ENCODE results near the gene NDUFB10. TPM values are rescaled to one million over a fixed set of nuclear protein-coding genes. Genes with fewer than 3 reads are reported as not detected.
A peak's percentile ranks its signal among the peaks of the same experiment; 100 is the strongest.

The NDUFB10 gene
- total RNA-seq, 3 donors from 2014 or later (not counting 1 experiment from before 2014, with no cell fraction given), result 54.5 to 61.1 (median 59.5) TPM

DNA sequence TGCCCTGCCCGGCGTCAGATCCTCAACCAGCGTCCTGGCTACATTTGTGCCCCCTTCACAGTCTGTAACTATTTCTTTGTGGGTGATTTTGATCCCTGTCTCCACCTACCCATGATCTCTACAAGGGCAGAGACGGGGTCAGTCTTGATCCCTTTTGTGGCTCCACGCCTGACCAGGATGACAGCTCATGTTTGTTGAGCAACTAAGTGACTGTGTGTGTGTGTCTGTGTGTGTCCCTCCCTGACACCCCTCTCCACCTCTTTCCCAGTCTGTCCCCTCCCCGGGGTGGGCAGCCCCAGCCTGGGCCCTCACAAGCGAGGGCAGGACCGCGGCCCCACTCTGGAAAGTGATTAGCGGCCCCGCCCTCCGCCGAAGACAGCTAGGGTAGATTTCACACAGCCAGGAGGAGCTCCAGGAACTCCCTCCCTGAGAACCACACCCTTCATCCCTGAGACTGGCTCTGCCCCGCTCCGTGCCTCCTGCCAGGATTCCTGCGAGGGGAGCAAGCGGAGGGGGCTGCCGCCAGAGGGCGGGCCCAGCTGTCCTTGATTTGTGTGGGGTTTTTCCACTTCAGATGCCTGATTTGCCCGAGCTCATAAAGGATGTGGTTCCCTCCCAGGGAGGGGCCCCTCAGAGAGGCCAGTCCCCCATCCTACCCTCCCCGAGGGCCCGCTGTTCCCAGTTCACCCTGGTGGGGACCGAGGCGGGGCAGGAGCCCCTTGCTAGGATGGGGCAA, 35.9 kb upstream of the NDUFB10 start:
- Histone ChIP-seq H3K9me3 (ENCODE audit: control insufficient read depth, insufficient read depth, low read length) (no peaks in the 10 kb centered on the region), H3K4me3 (ENCODE audit: low read length) (no peak overlapping the region), H3K4me1 (ENCODE audit: control insufficient read depth, insufficient read depth, low read length) (peaks cover 3% of the 10 kb centered on the region), H3K27me3 (ENCODE audit: control insufficient read depth, insufficient read depth, low read length) (peaks cover 21% of the 10 kb centered on the region), H3K36me3 (ENCODE audit: control insufficient read depth, insufficient read depth, low read length) (no peaks in the 10 kb centered on the region), H3K27ac (ENCODE audit: low read length) (no peak overlapping the region)
- H3K27me3 Mint-ChIP-seq (ENCODE audit: low read depth in 2 of 2), result peaks cover 32 to 35% of the 10 kb centered on the region in 2 donors
- whole genome bisulfite sequencing (ENCODE audit: insufficient coverage), result 13% methylated on average over 22 of the region's 24 CpGs
- DNase-seq (peak in 1 of 2 donors; percentile 48), ATAC-seq (no peak)
- no peaks in the 10 kb centered on the region for H3K36me3 Mint-ChIP-seq
- TF ChIP-seq, protein P1, sequence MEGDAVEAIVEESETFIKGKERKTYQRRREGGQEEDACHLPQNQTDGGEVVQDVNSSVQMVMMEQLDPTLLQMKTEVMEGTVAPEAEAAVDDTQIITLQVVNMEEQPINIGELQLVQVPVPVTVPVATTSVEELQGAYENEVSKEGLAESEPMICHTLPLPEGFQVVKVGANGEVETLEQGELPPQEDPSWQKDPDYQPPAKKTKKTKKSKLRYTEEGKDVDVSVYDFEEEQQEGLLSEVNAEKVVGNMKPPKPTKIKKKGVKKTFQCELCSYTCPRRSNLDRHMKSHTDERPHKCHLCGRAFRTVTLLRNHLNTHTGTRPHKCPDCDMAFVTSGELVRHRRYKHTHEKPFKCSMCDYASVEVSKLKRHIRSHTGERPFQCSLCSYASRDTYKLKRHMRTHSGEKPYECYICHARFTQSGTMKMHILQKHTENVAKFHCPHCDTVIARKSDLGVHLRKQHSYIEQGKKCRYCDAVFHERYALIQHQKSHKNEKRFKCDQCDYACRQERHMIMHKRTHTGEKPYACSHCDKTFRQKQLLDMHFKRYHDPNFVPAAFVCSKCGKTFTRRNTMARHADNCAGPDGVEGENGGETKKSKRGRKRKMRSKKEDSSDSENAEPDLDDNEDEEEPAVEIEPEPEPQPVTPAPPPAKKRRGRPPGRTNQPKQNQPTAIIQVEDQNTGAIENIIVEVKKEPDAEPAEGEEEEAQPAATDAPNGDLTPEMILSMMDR (IDR thresholded peaks at IDR 0.05), result no peak
- no peaks in the 10 kb centered on the region for H3K9me3 Mint-ChIP-seq
- no peak overlapping the region for H3K4me3 Mint-ChIP-seq
- no peak overlapping the region for H3K27ac Mint-ChIP-seq
- intact Hi-C loops (cut with micrococcal nuclease), result loop anchor here (10.0 kb wide), 1 partner anchor 149 kb away; the partner anchor contains the start of genes EME2, MRPS34 and NME3
- H3K4me1 Mint-ChIP-seq, result no peaks in the 10 kb centered on the region

DNA sequence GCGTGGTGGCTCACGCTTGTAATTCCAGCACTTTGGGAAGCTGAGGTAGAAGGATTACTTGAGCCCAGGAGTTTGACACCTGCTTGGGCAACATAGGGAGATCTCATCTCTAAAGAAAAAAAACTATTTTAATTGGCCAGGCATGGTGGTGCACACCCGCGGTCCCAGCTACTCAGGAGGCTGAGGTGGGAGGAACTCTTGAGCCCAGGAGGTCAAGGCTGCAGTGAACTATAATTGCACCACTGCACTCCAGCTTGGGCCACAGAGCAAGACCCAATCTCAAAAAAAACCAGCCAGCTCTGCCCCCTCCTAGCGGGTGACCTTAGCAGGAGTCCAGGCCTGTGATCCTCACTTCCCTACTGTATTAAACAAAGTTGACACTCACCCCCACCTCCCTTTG, 35.2 kb upstream of the NDUFB10 start:
- WGBS (ENCODE audit: insufficient coverage), result 85% methylated on average over 5 of the region's 5 CpGs
- Histone ChIP-seq H3K4me1 (ENCODE audit: control insufficient read depth, insufficient read depth, low read length) (peaks cover 5% of the 10 kb centered on the region), H3K27me3 (ENCODE audit: control insufficient read depth, insufficient read depth, low read length) (peaks cover 19% of the 10 kb centered on the region), H3K4me3 (ENCODE audit: low read length) (no peak overlapping the region), H3K9me3 (ENCODE audit: control insufficient read depth, insufficient read depth, low read length) (no peaks in the 10 kb centered on the region), H3K27ac (ENCODE audit: low read length) (no peak overlapping the region), H3K36me3 (ENCODE audit: control insufficient read depth, insufficient read depth, low read length) (no peaks in the 10 kb centered on the region)
- peaks cover 32% of the 10 kb centered on the region in 2 donors for H3K27me3 Mint-ChIP-seq (ENCODE audit: low read depth in 2 of 2)
- no peaks in the 10 kb centered on the region for H3K36me3 Mint-ChIP-seq
- no peak overlapping the region for H3K27ac Mint-ChIP-seq
- ATAC-seq, result no peak
- no peaks in the 10 kb centered on the region for H3K9me3 Mint-ChIP-seq
- TF ChIP-seq, protein P1 (IDR thresholded peaks at IDR 0.05), result no peak
- intact Hi-C loops (cut with micrococcal nuclease), result loop anchor here (10.0 kb wide), 1 partner anchor 149 kb away; the partner anchor contains the start of genes EME2, MRPS34 and NME3
- no peak for DNase-seq
- no peak overlapping the region for H3K4me3 Mint-ChIP-seq
- H3K4me1 Mint-ChIP-seq, result no peaks in the 10 kb centered on the region

DNA sequence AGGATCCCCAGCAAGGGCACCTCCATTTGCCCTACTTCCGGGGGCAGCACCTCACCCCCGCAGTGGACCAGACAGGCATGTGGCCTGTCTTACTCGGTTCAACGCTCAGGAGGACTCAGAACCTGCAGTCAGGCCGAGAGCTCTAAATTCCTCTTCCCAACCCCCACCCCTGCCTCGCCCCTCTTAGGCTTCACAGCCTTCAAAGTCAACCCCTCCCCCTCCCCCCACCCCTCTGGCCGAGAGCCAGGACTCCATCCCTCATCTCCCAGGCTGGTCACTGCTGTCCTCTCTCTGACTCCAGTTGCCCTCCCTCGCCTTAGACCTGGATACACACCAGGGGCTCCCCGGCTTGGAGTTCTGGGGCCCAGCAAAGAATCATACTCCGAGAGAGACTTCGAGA, 33.1 kb upstream of the NDUFB10 start:
- Mint-ChIP-seq H3K27me3 (ENCODE audit: low read depth in 2 of 2) (peaks cover 23% of the 10 kb centered on the region in 2 donors), H3K4me3 (no peak overlapping the region), H3K36me3 (no peaks in the 10 kb centered on the region), H3K9me3 (no peaks in the 10 kb centered on the region), H3K4me1 (no peaks in the 10 kb centered on the region), H3K27ac (no peak overlapping the region)
- 79% methylated on average over 9 of the region's 11 CpGs for WGBS (ENCODE audit: insufficient coverage)
- Histone ChIP-seq H3K27ac (ENCODE audit: low read length) (no peak overlapping the region), H3K27me3 (ENCODE audit: control insufficient read depth, insufficient read depth, low read length) (peaks cover 9% of the 10 kb centered on the region), H3K9me3 (ENCODE audit: control insufficient read depth, insufficient read depth, low read length) (no peaks in the 10 kb centered on the region), H3K4me1 (ENCODE audit: control insufficient read depth, insufficient read depth, low read length) (peaks cover 14% of the 10 kb centered on the region), H3K4me3 (ENCODE audit: low read length) (no peak overlapping the region), H3K36me3 (ENCODE audit: control insufficient read depth, insufficient read depth, low read length) (no peaks in the 10 kb centered on the region)
- intact Hi-C loops (cut with micrococcal nuclease), result loop anchor here (10.0 kb wide), 1 partner anchor 151 kb away; the partner anchor contains the start of genes EME2, MRPS34 and NME3
- TF ChIP-seq, protein P1 (IDR thresholded peaks at IDR 0.05), result no peak
- ATAC-seq (no peak), DNase-seq (no peak)

Data from natural killer cell (primary cell).